KG1 (cell line): ENCODE results near the gene OXA1L.
"Not testable (repeated sequence)": the region's sequence is repeated elsewhere in the genome, so short reads cannot be mapped to it uniquely, and the experiment has no call there.

ENCODE experiments used
- DNase-seq: peaks from one replicate; lab custom pipeline; 2025; lab: John Stamatoyannopoulos, UW

Gene OXA1L

DNA sequence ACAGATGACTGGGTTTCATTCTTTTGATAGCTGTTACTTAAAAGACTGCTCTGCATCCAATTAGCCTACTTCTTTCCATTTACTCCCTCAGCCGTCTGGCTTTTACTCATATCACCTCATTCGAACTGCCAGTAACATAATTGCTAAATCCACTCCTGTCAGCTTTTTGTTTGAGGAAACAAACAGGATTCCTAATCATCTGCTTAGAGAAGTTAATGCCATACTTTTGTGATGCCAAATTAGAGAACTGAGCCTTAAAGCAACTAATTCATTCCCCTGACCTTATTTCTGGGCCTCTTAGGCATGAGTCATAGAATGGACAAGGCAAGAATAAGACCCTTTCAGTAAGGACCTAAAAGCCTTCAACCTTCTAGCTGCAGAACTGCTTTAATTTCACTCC lies 2.9 kb downstream of the OXA1L start:
- no peak for DNase-seq

DNA sequence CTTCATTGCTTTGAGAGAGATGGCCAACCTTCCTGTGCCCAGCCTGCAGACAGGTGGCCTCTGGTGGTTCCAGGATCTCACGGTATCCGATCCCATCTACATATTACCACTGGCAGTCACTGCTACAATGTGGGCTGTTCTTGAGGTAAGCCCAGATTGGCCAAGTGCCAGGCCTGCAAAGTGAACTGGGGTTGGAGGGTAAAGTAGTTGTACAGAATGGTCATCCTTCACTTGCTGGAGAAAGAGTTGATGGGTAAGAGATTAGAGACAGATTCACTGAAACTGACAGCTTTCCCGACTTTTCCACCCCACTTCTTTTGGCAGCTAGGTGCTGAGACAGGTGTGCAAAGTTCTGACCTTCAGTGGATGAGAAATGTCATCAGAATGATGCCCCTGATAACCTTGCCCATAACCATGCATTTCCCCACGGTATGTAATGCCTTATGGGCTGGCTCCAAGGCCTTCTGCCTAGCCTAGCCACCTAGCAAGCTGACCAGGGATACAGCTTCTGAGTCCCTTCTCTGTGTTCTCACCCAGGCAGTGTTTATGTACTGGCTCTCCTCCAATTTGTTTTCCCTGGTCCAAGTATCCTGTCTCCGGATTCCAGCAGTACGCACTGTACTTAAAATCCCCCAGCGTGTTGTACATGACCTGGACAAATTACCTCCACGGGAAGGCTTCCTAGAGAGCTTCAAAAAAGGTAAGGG lies 4.1 kb downstream of the OXA1L start:
- no peak for DNase-seq

DNA sequence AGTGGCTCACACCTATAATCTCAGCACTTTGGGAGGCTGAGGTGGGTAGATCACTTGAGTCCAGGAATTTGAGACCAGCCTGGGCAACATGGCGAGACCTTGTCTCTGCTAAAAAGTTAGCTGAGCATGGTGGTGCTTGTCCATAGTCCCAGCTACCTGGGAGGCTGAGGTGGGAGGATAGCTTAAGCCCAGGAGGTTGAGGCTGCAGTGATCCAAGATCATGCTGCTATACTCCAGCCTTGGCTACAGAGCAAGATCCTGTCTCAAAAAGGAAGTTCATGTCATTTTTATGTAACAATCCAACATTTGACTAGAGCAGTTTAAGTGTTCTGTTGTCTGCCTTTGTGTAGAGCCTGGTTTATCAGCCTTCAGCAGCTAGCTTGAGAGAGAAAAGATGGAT lies 6.2 kb downstream of the OXA1L start:
- no peak for DNase-seq

DNA sequence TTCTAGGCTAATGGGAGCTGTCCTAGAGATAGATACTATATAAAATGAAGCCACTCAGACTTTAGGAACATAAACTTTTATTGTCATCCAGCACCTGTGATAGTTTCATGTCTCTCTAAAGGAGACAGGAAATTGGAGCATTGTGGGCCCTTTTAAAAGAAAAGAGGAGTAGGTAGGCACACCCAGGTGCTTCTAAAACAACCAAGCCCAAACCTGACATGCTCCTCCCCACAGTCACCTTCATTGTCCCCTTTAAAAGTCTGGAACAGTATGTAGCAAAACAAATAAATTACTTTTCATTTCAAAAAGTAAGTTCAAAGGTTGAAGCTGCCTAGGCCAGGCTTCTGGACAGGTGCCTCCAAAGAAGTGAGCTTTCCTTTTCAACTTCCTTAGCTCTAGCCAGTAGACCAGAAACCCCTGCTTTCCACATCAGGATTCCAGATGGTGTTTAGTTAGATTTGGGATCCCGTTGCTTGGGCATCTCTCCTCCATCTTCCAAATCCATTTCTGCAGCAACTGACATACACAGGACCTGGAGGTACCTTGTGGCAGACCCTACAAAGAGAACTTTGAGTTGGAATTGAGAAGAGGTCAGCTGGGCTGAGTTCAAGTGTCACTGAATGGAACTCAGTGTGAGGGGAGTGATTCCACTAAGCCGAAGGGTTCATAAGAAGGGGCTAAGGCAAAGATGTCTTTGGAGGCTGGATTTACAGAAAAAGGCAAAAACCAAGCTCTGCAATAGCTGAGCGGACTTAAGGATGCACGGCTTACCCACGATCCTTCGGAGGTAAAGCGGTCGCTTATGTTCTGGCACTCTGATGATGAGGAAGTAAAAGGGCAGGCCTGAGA lies 6.9 kb downstream of the OXA1L start:
- DNase-seq: no peak

DNA sequence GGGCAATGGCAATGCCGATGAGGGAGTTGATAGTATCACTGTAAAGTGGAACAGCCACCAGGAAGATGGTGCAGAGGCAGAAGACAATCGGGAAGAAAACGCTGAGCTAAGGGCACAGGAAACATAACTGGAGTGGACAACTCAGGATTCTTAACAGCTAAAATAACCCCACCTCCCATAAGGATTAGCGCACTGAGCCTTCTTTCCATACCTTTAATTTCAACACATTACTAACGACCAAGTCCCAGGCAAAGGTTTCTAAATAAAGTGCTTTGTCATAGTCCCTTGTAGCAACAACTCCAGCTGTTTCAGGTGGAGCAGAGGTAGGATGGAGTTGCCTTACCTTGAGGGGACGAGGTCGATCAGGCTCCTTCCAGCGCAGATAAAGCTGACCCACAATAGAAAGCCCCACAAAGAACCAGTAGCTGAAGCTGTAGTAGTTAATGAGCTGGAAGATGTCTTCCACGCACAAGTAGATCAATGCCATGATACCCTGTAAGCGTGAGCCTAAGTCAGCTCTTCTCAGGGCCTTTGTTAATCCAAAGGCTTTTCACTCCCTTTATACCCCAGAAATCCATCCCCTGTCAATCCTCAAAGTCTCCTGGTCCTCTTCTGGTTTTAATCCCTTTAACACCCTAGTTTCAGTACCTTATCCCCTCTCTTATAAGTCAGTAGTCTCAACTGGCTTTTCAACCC lies 7.7 kb downstream of the OXA1L start:
- no peak for DNase-seq

DNA sequence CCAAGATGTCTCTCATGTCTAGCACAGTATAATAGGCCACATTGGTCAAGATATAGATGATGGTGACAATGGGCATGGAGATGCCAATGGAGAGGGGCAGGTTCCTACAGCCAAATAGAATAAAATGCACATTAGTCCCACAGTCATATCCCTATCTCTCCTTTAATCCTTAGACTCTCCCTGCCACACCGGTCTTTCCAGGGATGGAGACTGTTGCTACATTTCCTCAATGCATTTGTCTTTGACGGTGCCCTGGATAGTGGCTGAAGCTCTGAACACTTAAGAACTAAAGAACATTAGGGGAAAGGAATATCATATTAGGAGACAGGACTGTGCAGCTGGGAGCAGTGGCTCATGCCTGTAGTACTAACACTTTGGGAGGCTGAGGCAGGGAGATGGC lies 9.7 kb downstream of the OXA1L start:
- no peak for DNase-seq

DNA sequence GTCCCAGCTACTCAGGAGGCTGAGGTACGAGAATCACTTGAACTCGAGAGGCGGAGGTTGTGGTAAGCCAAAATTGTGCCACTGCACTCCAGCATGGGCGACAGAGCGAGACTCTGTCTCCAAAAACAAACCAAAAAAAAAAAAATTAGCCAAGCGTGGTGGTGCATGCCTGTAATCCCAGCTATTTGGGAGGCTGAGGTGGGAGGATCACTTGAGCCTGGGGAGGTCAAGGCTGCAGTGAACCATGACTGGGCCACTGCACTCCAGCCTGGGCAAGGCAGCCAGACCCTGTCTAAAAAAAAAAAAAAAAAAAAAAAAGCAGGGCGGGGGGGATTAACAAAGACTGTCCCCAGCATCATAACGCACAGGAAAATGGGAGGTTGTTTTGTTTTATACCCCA lies 10.4 kb downstream of the OXA1L start:
- DNase-seq: not testable (repeated sequence)

DNA sequence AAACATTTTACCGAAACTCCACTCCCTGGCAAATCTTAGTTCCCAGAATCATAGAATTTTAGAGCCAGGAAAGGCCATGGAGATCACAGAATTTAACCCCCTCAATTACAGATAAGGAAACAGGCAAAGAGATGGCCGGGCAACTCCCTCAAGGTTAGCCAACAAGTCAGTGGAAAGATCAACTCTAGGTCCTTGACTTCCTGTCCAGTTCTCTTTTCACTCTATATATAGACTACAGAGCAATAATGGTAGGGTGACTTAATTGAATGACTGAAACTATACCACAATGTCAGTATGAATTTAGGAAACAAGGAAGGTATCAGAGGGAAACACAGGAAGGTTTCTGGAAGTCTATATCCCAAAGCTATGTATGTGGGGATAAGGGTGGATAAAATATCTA lies 11.6 kb downstream of the OXA1L start:
- no peak for DNase-seq

DNA sequence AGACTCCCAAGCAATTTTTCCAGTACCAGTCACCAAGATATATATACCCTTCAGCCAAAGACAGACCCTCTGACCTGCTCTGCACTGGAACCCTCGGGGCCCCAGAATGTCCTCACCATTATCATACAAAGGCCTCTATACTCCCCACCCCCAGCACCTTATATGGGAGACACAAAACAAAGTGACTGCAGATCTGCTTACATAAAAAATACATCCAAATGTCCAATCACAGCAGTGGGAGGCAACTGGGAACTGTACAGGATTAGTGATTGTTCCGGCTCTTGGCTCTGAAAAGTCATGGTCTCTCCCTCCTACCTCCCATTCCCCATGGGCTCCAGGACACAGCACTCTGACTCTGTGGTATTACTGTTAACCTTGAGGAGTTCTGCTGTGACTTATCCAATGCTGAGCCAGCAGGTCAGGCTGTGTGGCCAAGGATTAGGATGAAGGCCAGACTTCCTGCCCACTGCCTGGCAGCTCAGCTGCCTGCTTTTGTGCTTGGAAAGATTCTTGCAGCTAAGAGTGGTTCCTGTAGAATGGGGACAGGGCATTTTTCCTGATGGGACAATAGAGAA lies 13.7 kb downstream of the OXA1L start:
- DNase-seq: no peak

DNA sequence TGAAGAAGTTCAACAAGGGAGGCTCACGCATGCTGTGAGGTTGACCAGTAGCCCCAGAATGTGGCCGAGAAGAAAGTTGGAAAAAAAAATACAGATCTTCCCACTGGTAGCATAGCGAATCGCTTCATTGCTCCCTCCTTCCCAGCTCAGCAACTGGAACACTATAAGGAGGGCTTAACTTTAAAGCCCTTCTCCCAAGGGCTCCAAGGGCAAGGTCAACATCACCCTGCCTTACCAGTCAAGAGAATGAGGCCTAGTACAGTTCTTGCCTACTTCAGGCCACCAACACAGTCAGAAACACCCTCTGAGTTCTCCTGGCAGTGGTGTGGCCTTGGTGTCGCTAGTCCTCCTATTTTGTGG lies 14.4 kb downstream of the OXA1L start:
- DNase-seq: no peak

DNA sequence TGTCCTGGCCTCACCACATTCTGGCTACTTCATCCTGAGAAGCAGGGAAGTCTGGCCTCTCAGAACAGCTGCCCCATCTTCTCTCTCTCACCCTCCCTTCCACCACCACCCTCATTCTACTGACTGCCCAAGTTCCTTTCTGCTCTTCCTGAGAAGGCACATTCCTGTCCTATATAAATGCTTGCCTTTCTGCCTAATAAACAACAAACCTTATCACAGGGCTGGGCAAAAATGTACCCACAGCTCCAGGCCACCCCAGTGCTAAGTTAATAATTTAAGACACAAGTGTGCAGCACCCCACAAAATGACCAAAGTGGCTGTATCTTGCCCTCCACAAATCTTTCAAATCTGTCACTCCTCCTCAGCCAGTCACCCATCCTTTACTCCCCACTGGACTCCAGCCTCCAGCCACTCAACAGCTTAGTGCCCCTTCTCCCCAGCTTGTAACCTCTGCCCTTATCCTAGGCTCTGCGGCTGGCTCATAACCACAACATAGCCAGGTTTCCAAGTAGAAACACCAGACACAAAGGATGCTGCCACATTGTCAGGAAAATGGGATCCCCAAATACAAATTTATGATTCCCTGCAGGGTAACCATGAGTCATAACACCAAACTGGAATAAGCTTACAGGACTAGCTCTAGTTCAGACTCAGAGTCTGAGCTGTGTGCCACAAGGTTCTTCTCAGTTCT lies 15.0 kb downstream of the OXA1L start:
- no peak for DNase-seq

DNA sequence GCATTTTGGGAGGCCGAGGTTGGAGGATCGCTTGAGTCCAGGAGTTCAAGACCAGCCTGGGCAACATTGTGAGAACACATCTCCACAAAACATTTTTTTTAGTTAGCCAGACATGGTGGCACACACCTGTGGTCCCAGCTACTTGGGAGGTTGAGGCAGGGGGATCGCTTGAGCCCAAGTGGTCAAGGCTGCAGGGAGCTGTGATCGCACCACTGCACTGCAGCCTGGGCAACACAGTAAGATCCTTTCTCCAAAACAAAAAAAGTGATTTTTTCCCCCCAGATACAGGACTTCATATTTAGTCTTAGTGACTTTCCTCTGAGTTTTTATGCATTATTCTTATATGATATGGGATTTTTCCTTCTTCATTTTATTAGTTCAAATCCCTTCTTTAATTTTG lies 20.2 kb downstream of the OXA1L start:
- no peak for DNase-seq

DNA sequence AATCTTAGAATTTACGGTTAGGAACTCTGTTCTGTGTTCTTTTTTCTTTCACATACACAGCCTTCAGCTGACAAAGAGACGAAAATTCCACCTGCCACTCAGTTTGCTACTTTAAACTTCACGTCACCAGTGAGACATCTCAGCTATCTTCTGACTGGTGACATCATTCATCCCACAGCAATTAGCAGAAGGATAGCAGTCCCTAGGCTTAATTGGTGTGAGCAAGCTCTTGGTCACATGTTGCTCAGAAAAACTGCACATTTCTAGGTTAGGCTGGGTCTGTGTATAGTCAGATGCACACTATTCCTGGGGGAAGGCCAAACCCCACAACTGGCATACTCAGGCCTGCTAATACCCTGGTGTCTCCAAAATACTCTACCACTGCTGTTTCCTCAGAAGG lies 24.8 kb downstream of the OXA1L start:
- DNase-seq: no peak

DNA sequence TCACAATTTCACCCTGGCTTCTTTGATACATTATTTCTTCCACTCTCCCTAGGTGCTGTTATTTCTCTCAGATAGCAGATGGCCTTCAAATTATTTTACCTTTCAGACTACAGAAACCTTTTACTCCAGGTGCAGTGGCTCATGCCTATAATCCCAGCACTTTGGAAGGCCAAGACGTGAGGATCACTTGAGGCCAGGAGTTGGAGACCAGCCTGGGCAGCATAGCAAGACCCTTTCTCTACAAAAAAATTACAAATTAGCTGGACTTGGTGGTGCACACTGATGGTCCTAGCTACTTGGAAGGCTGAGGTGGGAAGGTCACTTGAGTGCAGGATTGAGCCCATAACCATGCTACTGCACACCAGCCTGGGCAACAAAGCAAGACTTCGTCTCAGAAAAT lies 25.7 kb downstream of the OXA1L start:
- DNase-seq: no peak

DNA sequence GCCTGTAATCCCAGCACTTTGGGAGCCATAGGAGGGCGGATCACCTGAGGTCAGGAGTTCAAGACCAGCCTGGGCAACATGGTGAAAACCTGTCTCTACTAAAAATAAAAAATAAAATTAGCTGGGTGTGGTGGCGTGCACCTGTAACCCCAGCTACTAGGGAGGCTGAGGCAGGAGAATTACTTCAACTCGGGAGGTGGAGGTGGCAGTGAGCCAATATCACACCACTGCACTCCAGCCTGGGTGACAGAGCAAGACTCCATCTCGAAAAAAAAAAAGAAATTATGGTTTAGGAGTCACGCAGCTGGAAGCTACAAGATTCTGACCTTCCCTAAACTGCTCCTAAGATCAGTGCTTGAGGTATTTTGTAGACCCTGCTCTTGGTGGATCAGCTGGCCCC lies 27.1 kb downstream of the OXA1L start:
- not testable (repeated sequence) for DNase-seq

DNA sequence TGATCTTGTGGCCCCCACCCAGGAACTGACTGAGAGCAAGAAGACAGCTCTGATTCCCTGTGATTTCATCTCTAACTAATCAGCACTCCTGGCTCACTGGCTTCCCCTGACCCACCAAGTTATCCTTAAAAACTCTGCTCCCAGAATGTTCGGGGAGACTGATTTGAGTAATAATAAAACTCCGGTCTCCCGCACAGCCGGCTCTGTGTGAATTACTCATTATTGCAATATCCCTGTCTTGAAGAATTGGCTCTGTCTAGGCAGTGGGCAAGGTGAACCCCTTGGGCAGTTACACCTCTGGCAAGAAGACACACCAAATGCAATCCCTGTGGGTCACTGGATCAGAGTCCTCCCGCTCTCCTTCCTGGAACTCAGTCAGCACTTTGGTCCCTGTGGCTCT lies 27.5 kb downstream of the OXA1L start:
- DNase-seq: no peak

DNA sequence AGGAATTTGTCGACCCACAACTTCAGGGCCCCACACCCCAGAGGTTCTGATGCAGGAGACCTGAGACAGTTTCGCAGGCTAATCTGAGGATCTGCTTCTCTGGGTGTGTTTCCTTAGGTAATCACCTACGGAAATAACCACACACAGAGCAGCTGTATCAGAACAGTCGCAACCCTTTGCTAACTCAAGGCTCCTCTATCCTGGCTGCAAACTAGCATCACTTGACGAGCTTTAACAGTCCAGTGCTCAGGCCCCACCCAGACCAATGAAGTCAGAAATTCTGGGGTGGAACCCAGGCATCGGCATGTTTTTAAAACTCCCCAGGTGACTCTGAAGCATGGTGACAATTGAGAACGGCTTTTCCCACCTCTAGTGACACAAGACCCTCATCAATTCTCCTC lies 28.1 kb downstream of the OXA1L start:
- no peak for DNase-seq

DNA sequence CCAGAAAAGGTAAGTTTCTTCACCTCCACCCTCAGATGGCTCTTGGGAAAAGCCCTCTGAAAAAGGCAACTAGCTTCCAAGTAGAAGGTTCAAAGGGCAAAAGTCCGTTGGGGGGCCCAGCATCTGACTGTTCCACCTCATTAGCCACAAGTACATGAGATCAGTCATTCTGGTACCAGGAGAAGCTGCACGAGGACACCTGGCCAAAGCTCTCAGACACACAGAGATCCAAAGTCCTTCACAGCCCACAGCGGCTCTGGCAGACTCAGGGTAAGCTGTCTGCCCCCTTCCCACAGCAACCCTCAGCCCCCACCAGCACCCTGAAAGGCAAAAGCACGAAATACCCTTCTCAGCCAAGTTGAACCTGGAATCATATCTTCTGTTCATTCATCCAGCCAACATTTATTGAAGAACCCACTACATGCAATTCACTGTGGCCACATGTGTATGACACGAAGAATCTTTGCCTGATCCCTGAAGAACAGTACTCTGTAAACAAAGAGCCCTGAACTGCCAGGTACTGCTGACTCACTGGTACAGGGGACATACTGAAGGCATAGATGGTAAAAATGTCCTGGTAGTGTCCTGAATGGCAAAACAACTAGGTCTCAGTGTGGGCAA lies 29.7 kb downstream of the OXA1L start:
- no peak for DNase-seq

DNA sequence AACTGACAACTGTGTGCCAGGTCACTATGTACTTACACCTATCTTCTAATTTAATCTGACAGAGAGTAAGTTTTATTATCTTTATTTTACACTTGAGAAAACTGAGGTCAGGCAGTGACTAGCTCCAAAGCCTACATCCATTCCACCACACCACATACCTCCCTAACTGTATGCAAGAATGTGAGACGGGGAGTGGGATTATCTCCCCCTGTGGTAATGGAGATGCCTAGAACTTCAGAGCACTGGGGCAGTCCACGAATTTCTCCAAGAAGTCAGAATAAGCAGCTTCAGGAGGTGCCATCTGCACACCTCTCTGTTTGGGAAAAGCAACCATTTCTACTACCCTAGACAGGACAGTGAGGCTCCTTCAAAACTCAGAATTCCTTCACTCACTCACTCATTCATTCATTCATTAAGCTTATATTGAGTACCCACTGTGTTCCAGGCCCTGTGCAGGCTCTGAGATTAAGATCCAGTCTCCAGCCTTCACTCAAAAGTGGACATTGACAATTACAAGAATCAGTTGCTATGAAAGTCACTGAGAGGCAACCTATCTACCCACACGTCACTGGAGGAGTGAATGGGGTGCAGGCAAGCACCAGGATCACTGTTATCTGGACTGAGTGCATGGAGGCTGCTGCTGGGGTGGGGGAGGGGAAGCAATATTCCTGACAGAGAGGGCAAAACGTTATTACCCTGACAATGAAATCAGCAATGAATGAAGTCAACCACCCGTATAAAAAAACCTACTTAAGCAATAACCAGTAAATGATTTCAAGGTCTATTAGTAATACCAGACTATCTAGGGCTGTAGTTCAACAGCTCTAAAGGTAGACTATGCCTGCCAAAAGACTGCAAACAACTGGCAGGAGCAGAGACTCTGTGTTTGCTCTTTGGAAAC lies 30.8 kb downstream of the OXA1L start:
- DNase-seq: no peak

DNA sequence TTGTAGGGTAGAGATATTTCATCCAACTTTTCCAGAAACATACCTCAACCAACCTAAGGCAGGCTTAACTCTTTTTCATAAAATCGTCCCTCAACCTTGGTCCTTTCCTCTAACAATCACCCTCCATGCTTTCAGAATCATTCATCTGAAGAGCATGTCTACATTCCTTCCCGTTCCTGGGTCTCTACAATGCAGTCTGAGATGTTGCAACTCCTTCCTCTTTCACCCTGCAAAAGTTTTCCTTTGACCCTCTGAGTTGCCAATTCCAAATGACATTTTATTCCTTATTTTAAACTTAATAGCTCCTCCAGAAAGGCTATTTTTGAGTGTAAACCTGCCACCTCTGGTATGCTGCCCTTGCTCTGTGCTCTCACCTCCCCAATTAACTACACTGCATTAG lies 32.0 kb downstream of the OXA1L start:
- DNase-seq: no peak

DNA sequence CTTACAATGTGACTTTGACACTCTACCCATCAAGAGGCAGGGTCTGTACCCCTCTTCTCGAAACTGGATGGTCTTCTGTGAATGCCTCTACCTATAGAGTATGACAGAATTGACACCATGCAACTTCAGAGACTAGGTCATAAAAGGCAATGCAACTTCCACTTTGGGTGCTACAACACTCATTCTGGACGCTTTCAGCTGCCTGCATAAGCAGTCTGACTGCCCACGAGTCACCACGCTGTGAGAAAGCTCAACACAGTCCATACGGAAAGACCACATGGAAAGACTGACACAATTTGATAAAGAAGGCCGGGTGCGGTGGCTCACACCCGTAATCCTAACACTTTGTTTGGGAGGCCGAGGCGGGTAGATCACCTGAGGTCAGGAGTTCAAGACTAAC lies 33.9 kb downstream of the OXA1L start:
- no peak for DNase-seq
